ENCODE results near the gene TBX2.

TBX2 gene

DNA sequence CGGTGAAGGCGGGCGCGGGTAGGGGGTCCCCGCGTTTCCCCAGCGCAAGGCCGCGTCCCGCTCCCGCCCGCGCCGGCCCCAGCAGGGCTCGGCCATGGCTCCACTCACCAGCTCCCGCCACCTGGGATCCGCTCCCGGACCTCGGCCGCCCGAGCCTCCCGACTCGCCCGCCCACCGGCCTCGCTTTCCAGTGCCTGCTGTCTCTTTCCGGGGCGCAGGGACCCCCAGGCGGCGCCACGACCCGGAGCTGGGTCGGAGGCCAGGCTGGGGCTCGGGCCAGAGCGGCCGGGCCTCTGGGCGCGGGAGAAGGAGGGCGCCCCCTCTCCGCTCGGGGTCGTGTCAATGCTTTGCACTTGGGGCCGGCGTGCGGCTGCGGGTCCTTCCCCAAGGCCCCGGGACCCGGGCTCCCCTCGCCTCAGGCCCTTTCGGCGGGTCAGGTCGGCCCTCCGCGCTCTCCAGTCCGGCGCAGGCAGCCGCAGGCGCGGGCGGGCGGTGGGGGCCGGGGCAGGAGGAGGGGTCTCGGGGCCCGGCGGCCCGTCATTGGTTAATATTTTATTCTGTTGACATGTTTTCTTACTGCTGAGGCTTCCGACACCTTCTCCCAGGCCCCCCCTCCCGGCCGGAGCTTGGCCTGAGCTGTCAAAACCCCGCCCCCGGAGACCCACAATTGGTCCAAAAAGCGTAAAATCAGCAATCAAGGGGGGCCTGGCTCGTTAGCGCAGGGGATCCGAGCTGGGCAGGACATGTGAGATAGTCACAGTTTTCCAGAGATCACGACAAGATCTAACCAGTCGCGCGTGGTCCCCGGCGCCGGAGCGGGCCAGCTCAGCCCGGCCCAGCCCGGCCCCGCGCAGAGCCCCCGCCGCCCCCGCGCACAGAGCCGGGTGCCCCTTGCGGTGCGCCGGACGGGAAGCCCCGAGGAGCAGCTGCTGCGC lies at the start of gene TBX2 (continued):
- TF ChIP-seq ZBTB44 (tag by site-specific recombination; IDR thresholded peaks at IDR 0.05) (no peak), ZNF544 (tag by site-specific recombination; IDR thresholded peaks at IDR 0.05) (no peak), ZNF629 (tag by site-specific recombination; IDR thresholded peaks at IDR 0.05) (no peak), ZNF274 (IDR thresholded peaks at IDR 0.05; ENCODE audit: low read length) (no peak), ZNF274 (tag by site-specific recombination; IDR thresholded peaks at IDR 0.05; ENCODE audit: borderline replicate concordance) (no peak), ZNF18 (tag by site-specific recombination; IDR thresholded peaks at IDR 0.05) (no peak), BCL11A (tag by site-specific recombination; IDR thresholded peaks at IDR 0.05; ENCODE audit: low read depth) (no peak), ZNF239 (tag by site-specific recombination; IDR thresholded peaks at IDR 0.05) (no peak)
- TF ChIP-seq, protein P1, sequence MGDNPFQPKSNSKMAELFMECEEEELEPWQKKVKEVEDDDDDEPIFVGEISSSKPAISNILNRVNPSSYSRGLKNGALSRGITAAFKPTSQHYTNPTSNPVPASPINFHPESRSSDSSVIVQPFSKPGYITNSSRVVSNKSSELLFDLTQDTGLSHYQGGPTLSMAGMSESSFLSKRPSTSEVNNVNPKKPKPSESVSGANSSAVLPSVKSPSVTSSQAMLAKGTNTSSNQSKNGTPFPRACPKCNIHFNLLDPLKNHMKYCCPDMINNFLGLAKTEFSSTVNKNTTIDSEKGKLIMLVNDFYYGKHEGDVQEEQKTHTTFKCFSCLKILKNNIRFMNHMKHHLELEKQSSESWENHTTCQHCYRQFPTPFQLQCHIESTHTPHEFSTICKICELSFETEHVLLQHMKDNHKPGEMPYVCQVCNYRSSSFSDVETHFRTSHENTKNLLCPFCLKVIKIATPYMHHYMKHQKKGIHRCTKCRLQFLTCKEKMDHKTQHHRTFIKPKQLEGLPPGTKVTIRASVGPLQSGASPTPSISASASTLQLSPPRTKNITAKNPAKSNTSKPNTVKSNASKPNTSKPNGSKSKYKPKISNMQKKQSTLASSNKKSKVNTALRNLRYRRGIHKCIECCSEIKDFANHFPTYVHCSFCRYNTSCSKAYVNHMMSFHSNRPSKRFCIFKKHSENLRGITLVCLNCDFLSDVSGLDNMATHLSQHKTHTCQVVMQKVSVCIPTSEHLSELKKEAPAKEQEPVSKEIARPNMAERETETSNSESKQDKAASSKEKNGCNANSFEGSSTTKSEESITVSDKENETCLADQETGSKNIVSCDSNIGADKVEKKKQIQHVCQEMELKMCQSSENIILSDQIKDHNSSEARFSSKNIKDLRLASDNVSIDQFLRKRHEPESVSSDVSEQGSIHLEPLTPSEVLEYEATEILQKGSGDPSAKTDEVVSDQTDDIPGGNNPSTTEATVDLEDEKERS (tag by site-specific recombination; IDR thresholded peaks at IDR 0.05): no peak
- TF ChIP-seq, protein P2, sequence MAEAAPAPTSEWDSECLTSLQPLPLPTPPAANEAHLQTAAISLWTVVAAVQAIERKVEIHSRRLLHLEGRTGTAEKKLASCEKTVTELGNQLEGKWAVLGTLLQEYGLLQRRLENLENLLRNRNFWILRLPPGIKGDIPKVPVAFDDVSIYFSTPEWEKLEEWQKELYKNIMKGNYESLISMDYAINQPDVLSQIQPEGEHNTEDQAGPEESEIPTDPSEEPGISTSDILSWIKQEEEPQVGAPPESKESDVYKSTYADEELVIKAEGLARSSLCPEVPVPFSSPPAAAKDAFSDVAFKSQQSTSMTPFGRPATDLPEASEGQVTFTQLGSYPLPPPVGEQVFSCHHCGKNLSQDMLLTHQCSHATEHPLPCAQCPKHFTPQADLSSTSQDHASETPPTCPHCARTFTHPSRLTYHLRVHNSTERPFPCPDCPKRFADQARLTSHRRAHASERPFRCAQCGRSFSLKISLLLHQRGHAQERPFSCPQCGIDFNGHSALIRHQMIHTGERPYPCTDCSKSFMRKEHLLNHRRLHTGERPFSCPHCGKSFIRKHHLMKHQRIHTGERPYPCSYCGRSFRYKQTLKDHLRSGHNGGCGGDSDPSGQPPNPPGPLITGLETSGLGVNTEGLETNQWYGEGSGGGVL (tag by site-specific recombination; IDR thresholded peaks at IDR 0.05): no peak; the same call in 1 of the 2 replicates

- ChIA-PET CTCF (interaction anchor here (0.7 to 1.9 kb wide), 3 partner anchors 10 to 38 kb away, joined by 3 to 8 read pairs (median 5); no protein-coding TSS in a partner anchor), POLR2A (no interaction called here)
- no peaks in the 10 kb centered on the region for H3K36me3 ChIP-seq (ENCODE audit: control insufficient read depth in 2 of 2, insufficient read depth in 1 of 2, low read length in 2 of 2)
- H3K4me3 ChIP-seq (ENCODE audit: low read depth, low read length): no peak overlapping the region
- no peak overlapping the region for H3K27ac ChIP-seq (ENCODE audit: extremely low read depth, low read depth, low read length)
- no peaks in the 10 kb centered on the region for H3K4me1 ChIP-seq (ENCODE audit: control insufficient read depth, insufficient read depth, low read length)
- H3K9me3 ChIP-seq (ENCODE audit: control insufficient read depth, insufficient read depth, low read depth, low read length): no peaks in the 10 kb centered on the region
- no peak for TF ChIP-seq ZNF292 (tag by site-specific recombination; IDR thresholded peaks at IDR 0.05; ENCODE audit: borderline replicate concordance, low read depth)
- TF ChIP-seq KLF10 (tag by site-specific recombination; IDR thresholded peaks at IDR 0.05): no peak
- TF ChIP-seq ZNF830 (tag by site-specific recombination; IDR thresholded peaks at IDR 0.05; ENCODE audit: low read depth): no peak
- TF ChIP-seq PRDM2 (tag by site-specific recombination; IDR thresholded peaks at IDR 0.05; ENCODE audit: borderline replicate concordance): no peak
- TF ChIP-seq ZNF501 (tag by site-specific recombination; IDR thresholded peaks at IDR 0.05): no peak
- no peak for TF ChIP-seq SP3 (tag by site-specific recombination; IDR thresholded peaks at IDR 0.05)
- no peak for TF ChIP-seq ZNF121 (tag by site-specific recombination; IDR thresholded peaks at IDR 0.05)
- no peak for TF ChIP-seq ZNF529 (tag by site-specific recombination; IDR thresholded peaks at IDR 0.05; ENCODE audit: insufficient replicate concordance)
- no peak for TF ChIP-seq ZNF548 (tag by site-specific recombination; IDR thresholded peaks at IDR 0.05)
Measured at GRCh38 chr17:61351745-61352407, 47.8 kb upstream of the TBX2 start.
